GM23338 (cell line): Measurements from ENCODE around the gene C2orf49.
A peak's percentile ranks its signal among the peaks of the same experiment; 100 is the strongest.

ENCODE experiments used
- CREB1 ChIP-seq: fragments of 250-450 bp; sonication (Bioruptor Pico); IDR thresholded peaks from 2 replicates; pipeline ENCODE4 v1.5.0; 2020; ENCODE audit warnings: low read depth, mild to moderate bottlenecking, moderate library complexity
- EZH2 ChIP-seq: fragments of 200-600 bp; sonication (generic); IDR thresholded peaks from one replicate; pipeline ENCODE4 v1.8.0; 2017; ENCODE audit warnings: antibody characterized with exemption, mild to moderate bottlenecking, low read depth; ENCODE audit not compliant: unreplicated experiment
- TF ChIP-seq, protein P1 (sequence below), 2 experiments: fragments of 200-600 bp in 1 of 2; sonication (generic) in 1 of 2; conservative IDR thresholded peaks; 2 replicates each; pipeline versions ENCODE4 v1.5.1 to v1.6.1; 2016 to 2017; ENCODE audit warnings: antibody characterized with exemption in 2 of 2, low read depth in 2 of 2, mild to moderate bottlenecking in 2 of 2, moderate library complexity in 1 of 2

DNA sequence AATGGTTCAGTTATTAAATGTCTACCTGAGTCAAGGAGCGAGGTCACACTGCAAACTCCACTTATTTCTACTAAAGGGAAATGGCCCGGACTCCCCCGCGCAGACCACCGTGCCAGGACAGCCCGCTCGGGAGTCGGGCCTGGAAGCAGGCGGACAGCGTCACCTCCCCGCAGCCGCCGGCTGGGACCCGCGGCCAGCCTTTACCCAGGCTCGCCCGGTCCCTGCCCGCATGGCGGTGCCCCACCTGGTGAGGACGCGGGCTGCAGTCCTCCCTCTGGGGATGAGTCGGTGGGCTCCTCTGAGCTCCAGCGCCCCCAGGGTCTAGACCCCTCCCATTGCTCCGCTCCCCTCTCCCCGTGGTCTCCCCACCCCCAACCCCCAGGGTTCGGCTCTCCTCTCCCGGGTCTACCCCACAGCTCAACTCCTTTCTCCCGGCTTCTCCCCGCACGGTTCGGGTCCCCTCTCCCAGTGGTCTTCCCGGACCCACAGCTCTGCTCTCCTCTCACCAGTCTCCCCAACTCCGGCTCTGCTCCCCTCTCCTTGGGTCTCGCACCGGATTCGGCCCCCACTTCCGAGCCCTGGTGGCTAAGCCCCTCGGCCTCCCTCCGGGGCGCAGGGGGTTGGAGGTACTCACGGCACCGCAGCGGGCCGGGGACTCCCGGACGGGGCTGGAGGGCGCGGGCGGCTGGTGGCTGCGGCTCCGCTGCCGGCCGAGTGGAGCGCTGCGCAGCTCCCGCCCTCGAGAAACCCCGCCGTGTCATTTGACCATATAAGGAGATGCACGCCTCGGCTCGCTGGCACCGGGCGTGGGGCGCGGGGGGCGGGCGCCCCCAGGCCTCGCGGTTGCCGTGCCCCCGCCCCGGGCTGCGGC is 61.2 kb downstream of the C2orf49 start, which contains the start of gene FHL2:
- TF ChIP-seq, protein P1, sequence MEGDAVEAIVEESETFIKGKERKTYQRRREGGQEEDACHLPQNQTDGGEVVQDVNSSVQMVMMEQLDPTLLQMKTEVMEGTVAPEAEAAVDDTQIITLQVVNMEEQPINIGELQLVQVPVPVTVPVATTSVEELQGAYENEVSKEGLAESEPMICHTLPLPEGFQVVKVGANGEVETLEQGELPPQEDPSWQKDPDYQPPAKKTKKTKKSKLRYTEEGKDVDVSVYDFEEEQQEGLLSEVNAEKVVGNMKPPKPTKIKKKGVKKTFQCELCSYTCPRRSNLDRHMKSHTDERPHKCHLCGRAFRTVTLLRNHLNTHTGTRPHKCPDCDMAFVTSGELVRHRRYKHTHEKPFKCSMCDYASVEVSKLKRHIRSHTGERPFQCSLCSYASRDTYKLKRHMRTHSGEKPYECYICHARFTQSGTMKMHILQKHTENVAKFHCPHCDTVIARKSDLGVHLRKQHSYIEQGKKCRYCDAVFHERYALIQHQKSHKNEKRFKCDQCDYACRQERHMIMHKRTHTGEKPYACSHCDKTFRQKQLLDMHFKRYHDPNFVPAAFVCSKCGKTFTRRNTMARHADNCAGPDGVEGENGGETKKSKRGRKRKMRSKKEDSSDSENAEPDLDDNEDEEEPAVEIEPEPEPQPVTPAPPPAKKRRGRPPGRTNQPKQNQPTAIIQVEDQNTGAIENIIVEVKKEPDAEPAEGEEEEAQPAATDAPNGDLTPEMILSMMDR (conservative IDR thresholded peaks at IDR 0.05; ENCODE audit: low read depth in 2 of 2) = peak; percentile 24 to 42; a peak in 2 of 4 replicates
- TF ChIP-seq CREB1 (CRISPR knock-in tag) (no peak), EZH2 (no peak)
